ENCODE data around the gene ASB3.
"Not testable (repeated sequence)": the region's sequence is repeated elsewhere in the genome, so short reads cannot be mapped to it uniquely, and the experiment has no call there.

ASB3 gene, protein sequence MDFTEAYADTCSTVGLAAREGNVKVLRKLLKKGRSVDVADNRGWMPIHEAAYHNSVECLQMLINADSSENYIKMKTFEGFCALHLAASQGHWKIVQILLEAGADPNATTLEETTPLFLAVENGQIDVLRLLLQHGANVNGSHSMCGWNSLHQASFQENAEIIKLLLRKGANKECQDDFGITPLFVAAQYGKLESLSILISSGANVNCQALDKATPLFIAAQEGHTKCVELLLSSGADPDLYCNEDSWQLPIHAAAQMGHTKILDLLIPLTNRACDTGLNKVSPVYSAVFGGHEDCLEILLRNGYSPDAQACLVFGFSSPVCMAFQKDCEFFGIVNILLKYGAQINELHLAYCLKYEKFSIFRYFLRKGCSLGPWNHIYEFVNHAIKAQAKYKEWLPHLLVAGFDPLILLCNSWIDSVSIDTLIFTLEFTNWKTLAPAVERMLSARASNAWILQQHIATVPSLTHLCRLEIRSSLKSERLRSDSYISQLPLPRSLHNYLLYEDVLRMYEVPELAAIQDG

DNA sequence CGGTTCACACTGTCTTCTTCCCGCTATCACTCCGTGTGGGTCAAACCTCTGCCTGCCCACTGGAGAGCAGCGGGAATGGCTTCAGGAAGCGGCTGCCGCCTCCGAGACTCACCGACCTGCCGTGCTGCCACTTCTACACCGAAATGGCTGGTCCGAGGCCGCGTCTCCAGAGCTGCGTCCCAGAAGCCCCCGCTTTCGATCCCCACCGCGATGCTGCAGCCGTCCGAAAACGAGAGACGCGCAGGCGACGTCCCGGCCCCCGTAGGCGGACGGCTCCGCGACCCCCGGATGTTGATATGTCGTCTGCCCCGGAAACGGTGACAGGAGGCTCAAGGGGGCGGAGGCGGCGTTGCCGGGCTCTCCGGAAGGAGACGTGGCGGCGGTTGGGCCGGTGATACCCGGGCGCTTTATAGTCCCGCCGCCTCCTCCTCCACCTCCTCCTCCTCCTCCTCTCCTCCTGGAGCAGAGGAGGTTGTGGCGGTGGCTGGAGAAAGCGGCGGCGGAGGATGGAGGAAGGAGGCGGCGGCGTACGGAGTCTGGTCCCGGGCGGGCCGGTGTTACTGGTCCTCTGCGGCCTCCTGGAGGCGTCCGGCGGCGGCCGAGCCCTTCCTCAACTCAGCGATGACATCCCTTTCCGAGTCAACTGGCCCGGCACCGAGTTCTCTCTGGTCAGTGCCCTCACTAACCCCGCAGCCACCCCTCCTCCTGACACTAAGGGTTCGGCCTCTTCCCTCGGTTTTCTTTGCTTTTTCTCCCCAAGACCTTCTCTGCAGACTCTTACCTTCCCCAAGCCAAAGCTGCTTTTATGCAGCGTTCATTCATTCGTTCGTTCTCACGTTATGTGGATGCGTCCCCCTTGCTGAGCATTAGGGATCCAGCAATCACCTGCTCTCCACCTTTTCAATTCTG lies at the start of gene ASB3, which contains the start of gene ERLEC1:
Gene ASB3 (minus strand): TSS at position 249 of the 909 bp plus-strand sequence. CDS start 21,381 bp downstream, outside the sequence.
Gene ERLEC1 (plus strand): TSS at position 340 of the 909 bp plus-strand sequence. CDS start 167 bp downstream, at position 507.
- DNase-seq (ENCODE audit: low read depth in 2 of 2, low spot score in 1 of 2) = peak; percentile 66 to 76

DNA sequence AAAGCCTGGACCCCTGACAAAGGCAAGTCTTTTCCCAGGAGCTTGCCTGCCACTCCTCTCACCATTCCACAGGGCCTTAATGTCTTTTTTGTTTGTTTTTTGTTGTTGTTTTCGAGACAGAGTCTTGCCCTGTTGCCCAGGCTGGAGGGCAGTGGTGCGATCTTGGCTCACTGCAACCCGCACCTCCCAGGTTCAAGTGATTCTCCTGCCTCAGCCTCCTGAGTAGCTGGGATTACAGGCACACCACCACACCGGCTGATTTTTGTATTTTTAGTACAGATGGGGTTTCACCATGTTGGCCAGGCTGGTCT lies 43.2 kb upstream of the ASB3 start:
- DNase-seq (ENCODE audit: low read depth in 2 of 2, low spot score in 1 of 2) = not testable (repeated sequence)

DNA sequence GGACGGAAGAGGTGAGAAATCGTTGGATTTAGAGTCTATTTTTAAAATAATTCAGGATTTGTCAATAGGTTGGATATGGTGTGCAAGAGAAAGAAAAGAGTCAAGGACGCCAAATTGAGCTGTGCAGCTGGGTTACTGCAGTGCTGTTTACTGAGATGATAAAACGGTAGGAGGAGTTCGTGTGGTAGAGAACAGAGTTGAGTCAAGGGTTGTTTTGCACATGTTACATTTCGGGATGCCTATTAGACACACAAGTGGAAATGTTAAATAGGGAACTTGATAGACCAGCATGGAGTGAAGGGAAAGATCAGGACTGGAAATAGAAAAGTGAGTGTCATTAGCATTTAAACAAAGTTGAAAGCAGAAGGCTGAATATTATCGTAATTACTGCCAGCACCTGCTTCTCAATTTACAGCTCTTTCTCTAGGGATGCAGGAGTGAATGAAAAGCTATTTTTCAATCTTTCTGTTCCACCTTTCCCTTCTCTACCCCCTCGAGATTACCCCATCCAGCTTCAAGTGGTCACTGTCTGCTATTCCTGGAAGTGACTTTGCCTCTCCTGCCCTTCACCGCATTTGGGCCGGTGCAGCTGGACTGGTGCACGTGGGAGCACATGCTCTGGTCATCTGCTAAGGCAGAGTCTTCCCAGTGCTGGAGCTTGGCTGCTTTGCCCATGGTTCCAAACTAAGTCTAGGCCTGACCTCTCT lies 42.7 kb upstream of the ASB3 start:
- no peak for DNase-seq (ENCODE audit: low read depth in 2 of 2, low spot score in 1 of 2)

DNA sequence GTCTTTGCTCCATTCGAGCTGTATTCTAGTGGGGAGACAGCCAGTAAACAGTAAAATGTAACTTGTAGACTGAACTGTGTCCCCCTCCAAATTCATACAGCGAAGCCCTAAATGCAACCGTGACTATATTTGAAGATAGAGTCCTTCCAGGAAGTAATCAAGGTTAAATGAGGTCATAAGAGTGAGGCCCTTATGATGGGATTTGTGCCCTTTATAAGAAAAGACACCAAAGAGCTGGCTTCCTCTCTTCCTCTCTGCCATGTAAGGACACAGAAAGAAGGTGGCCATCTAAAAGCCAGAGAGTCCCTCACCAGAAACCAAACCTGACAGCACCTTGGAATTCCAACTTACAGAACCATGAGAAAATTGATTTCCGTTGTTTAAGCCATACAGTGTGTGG lies 41.6 kb upstream of the ASB3 start:
- DNase-seq (ENCODE audit: low read depth in 2 of 2, low spot score in 1 of 2) = no peak

DNA sequence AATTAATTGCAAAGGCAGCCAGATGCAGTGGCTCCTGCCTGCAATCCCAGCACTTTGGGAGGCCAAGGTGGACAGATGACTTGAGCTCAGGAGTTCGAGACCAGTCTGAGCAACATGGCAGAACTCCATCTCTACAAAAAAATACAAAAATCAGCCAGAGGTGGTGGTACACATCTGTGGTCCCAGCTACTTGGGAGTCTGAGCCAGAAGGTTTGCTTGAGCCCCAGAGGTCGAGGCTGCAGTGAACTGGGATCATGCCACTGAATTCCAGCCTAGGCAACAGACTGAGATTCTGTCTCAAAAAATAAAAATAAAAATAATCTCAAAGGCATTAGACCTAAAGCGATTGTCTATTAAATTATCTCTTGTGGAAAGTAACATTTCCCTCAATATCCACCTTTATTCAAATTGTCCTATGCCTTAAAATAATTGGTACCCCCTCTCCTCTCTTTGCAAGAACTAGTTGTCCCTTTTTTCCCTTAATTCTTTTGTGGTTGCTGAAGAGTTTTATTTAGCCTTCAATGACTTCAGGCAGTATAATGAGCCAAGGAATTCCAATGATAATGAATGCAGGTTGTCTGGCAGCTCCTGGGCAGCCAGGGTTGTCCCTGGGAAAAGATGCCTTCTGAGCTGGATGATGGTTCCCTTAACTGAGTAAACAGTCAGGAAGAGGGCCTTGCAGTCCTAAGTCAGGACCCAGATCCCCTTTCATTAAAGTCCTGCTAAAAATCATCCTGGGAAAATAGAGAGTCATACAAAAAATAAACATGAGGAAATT lies 40.8 kb upstream of the ASB3 start:
- no peak for DNase-seq (ENCODE audit: low read depth in 2 of 2, low spot score in 1 of 2)

DNA sequence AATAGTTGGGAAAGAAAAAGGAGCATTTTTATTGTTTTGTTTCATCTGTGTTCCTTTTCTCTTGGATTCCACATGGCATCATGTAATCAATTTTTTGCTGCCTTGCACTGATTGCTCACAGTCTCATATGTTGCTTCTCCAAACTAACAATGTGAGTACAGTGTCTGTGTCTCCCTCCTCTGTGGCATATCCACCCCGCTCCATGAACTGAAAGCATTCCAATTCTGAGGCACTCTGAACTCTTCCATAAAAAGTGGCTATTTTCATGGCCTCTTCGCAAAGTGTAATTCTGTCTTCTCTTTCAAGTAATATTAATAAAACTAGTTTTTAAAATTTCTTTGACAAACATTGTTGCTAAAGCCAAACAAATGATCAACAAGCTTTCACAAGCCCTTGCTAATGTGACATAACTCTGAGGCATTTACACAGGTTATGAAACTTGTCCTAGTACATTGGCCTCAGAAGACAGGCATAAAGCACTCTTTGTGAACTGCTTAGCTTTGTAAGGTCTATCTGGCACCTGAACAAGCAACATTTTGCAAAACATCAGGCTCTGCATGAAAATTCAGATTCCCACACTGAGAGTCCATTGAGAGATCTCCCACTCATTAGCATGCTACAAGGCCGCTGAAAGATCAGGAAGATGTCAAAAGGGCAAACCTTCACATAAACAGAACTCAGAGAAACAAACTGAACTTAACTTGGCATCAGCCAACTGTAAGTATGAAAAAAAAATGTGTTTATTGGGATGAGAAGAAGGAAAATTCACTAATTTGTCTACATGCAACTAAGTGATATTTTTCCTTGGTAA lies 40.0 kb upstream of the ASB3 start:
- DNase-seq (ENCODE audit: low read depth in 2 of 2, low spot score in 1 of 2) = no peak

DNA sequence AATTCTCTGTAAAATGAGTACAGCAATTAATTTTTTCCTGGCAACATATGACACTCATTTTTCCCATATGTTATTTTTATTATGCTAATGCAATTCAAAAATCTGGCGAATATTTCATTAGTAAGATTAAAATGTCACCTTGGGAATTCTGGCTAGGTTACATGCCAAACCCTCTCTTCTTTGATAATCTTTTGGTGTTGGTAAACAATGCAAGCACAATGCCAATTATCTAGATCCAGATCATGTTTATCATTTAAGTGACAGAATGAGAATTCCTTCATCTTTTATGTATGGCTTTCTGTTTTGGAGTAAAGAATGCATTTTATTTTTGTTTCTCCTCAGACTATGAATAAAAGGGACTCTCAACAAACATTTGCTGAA lies 39.3 kb upstream of the ASB3 start:
- DNase-seq (ENCODE audit: low read depth in 2 of 2, low spot score in 1 of 2) = no peak

DNA sequence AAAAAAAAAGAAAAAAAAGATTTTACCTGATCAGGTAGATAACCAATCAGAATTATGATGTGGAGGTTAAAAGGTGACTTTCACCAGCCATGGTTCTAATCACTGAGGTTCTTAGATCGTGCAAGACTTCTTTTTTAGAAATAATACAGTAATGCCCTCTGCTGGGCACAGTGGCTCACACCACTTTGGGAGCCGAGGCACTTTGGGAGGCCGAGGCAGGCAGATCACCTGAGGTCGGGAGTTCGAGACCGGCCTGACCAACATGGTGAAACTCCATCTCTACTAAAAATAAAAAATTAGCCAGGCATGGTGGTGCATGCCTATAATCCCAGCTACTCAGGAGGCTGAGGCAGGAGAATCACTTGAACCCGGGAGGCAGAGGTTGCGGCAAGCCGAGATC lies 36.9 kb upstream of the ASB3 start:
- DNase-seq (ENCODE audit: low read depth in 2 of 2, low spot score in 1 of 2) = not testable (repeated sequence)

DNA sequence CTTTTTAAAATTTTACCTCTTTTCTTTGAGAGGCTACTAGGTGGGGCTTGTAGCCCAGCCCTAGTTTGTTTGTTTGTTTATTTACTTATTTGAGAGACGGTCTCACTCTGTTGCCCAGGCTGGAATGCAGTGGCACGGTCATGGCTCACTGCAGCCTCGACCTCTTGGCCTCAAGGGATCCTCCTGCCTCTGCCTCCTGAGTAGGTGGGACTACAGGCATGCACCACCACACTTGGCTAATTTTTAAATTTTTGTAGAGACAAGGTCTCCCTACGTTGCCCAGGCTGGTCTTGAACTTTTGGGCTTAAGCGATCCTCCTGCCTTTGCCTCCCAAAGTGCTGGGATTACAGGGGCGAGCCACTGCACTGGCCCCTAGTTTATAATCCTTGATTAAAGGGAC lies 35.1 kb upstream of the ASB3 start:
- DNase-seq (ENCODE audit: low read depth in 2 of 2, low spot score in 1 of 2) = no peak

DNA sequence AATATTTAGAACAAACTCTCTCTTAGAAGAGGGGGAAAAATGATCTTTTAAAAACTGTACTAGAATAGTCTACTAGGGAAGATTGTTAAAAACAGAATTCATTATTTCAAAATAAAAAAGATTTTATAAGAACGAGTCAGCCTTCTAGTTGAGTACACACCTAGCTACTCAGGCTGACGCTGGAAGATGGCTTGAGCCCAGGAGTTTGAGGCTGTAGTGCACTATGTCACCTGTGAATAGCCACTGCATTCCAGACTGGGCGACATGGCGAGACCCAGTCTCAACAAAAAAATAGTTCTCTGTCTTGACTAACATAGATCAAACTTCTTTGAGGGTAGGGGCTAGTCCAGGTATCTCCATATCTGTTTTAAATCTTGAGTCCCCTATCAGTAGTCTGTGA lies 34.0 kb upstream of the ASB3 start:
- no peak for DNase-seq (ENCODE audit: low read depth in 2 of 2, low spot score in 1 of 2)

DNA sequence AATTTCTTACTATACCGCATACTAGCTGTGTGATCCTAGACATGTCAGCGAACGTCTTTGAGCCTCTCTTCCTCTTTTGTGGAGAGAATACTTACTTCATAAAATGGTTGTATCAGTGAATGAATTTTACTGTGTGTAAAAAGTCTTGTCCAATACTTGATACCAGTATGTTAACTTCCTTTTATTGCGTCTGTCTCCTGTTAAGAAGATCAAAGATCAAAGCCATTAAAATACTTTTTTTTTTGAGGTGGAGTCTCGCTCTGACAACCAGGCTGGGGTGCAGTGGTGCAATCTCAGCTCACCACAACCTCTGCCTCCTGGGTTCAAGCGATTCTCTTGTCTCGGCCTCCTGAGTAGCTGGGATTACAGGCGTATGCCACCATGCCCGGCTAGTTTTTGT lies 33.3 kb upstream of the ASB3 start:
- DNase-seq (ENCODE audit: low read depth in 2 of 2, low spot score in 1 of 2) = no peak

DNA sequence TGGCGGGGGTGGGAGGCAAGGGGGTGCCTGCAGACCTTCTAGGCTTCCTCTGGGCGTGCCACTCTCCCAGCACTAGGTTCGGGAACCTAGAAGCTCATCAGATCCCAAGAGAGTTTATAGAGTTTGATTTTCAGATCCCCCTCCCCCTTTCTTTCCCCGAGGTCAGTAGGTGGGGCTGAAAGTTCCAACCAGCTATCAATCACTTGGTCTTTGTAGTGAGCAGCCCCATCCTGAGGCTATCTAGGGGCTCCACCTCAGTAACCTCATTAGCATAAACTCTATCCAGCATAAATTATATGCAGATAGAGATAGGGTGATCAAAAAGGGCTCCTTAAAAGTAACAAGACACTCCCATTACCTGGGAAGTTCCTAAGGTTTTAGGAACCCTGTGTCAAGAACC lies 32.9 kb upstream of the ASB3 start:
- DNase-seq (ENCODE audit: low read depth in 2 of 2, low spot score in 1 of 2) = no peak

DNA sequence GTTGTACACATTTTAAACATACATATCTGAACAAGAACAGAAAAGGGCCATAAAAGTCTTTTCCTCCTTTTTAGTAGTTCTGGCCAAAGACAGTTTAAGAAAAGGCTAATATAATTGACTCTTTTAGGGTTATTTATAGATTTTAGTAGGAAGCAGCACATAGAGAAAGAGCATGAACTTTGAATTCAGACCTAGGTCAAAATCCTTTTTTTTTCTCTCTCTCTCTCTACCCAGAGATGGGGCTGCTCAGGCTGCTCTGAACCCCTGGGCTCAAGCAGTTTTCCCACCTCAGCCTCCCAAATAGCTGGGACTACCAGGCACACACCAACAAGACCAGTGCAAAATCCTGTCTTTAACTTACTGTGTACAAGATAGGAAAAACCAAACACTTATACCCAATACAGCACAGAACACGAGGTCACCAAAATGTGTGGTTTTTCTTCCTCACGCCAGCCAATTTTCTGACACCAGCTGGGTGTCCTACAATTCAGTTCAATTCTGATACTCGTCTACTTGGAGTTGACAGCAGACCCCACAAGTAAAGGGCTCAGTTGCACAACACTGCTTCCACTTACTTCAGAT lies 32.2 kb upstream of the ASB3 start:
- DNase-seq (ENCODE audit: low read depth in 2 of 2, low spot score in 1 of 2) = no peak

DNA sequence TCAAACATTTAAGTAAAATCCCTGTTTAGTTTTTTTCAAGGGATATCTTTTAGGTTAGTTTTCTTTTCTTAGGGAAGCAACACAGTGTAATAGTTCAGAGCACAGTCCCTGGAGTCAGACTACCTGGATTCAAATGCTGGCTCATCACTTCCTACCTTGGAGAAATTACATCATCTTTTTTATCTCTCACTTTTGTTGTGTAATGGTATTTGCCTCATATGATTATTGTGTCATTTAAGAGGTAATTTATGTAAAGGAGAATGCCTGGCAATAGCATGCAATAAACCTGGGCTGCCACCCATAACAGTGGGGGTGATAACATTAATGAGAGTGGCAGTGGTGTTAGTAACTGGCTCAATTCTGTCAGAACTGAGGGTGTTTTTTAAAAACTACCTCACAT lies 26.4 kb upstream of the ASB3 start:
- DNase-seq (ENCODE audit: low read depth in 2 of 2, low spot score in 1 of 2) = no peak

DNA sequence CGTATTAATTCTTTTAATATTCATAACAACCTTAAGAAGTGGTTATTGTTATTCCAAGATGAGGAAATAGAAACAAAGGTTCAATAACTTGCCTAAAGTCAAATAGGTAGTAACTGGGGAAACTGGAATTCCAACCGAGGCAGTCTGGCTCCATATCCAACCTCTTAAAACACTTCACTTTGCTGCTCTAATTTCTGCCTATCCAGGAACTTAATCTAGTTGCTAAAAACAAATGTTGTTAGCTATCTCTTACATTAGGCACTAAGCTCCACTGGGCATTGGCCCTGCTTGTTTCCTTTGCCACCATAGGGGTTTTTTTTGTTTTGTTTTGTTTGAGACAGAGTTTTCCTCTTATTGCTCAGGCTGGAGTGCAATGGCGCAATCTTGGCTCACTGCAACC lies 24.8 kb upstream of the ASB3 start:
- no peak for DNase-seq (ENCODE audit: low read depth in 2 of 2, low spot score in 1 of 2)

DNA sequence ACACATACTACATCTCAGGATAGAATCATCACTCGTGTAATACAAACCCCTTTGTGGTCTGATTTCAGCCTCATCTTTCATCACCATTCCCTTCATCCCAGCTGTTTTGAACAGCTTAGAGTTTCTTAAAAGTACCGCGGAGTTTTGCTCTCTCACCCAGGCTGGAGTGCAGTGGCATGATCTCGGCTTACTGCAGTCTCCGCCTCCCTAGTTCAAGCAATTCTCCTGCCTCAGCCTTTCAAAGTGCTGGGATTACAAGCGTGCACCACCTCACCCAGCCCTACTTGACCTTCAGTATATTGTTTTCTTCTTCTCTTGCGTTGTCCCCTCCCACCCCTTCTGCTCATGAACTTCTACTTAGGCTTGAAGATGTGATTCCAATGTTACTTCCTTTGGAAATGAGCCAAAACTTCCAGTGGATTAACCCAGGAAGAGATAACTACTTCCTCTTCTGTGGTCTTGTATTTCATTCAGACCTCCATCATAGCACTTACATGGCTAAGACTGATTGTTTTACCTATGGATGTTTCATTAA lies 15.9 kb upstream of the ASB3 start:
- DNase-seq (ENCODE audit: low read depth in 2 of 2, low spot score in 1 of 2) = no peak

DNA sequence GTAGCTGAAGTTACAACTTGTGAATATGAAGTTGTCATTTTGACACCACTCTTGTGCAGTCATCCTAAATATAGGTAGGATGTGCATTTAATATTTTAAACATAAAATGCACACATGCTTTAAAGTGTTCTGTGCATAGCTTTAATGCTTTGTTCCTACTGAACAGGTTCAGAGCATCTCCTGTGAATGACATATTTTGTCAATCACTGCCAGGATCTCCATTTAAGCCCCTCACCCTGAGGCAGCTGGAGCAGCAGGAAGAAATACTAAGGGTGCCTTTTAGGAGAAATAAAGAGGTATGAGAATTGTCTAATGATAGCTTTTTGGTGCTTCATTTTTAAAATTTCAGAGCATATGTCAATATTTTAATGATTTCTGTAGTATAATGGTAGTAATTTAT lies 14.8 kb upstream of the ASB3 start:
- DNase-seq (ENCODE audit: low read depth in 2 of 2, low spot score in 1 of 2) = no peak

DNA sequence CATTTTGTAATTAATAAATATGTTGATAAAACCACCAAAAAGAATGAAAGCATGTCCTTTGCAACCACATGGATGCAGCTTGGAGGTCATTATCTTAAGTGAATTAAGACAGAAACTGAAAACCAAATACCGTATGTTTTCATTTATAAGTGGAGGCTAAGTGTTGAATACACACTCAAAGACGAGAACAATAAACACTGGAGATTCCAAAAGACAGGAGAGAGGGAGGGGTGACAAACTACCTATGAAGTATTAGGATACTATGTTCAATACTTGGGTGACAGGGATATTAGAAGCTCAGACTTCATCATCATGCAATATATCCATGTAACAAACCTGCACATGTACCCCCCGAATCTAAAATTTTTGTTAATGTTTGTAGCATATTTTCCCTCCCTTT lies 7.1 kb upstream of the ASB3 start:
- DNase-seq (ENCODE audit: low read depth in 2 of 2, low spot score in 1 of 2) = no peak

DNA sequence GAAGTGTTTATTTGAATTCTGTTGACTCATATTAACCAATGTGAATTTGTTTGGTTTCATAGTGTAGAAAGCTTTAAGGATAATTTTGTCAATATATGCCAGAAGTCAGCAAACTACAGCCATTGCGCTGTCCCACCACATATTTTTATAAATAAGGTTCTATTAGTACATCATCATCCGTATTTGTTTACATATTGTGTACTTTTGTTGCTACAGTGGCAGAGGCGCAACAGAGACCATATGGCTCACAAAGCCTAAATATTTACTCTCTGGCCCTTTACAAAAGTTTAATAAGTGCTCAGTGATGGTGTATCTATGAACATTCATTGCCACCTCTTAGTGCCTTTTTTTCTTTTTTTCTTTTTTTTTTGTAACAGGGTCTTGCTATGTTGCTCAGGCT lies 6.5 kb upstream of the ASB3 start:
- DNase-seq (ENCODE audit: low read depth in 2 of 2, low spot score in 1 of 2) = no peak

All from stimulated activated CD8-positive, alpha-beta memory T cell treated with anti-CD3 and anti-CD28 coated beads, Interleukin-4, amount 100 ng/mL, for 1 hour (primary cell).